Mucosa of descending colon (tissue), 3 donors: ENCODE results near the gene KCNK15. TPM values are rescaled to one million over a fixed set of nuclear protein-coding genes. Genes with fewer than 3 reads are reported as not detected.

Source experiments
- ATAC-seq: fragments of 200-7000 bp; cut with Tn5 transposase; one replicate; pipeline ENCODE4 v1.9.1; 2020; ENCODE audit warnings: mild to moderate bottlenecking, moderate library complexity
- DNase-seq, 3 donors: peaks; one replicate each; pipeline ENCODE4 v3.0.0-alpha.2; 2020
- H3K36me3 ChIP-seq: fragments of 200-600 bp; one replicate; pipeline ENCODE4 v1.8.0; 2021; ENCODE audit warnings: low read depth, mild to moderate bottlenecking
- H3K4me1 ChIP-seq: fragments of 200-600 bp; one replicate; pipeline ENCODE4 v1.8.0; 2021; ENCODE audit warnings: low read depth, mild to moderate bottlenecking
- H3K4me3 ChIP-seq: fragments of 200-600 bp; one replicate; pipeline ENCODE4 v1.8.0; 2021; ENCODE audit warnings: mild to moderate bottlenecking
- H3K9me3 ChIP-seq: fragments of 200-600 bp; one replicate; pipeline ENCODE4 v1.8.0; 2021; ENCODE audit warnings: mild to moderate bottlenecking
- CTCF ChIP-seq: fragments of 200-600 bp; IDR thresholded peaks from one replicate; pipeline ENCODE4 v1.8.0; 2022; ENCODE audit warnings: antibody characterized with exemption, mild to moderate bottlenecking
- intact Hi-C, 2 donors: fragments of 100-400 bp; cut with DNase I in 1 of 2; cut with micrococcal nuclease in 1 of 2; formaldehyde crosslinking; loops; one replicate each; pipeline versions ENCODE4 v1.11.0 to v1.11.1; 2022; cut with DNase I, micrococcal nuclease
- total RNA-seq, 3 donors: library from RNA; stranded (reverse); fragmentation: NEBNext Ultra II Directional in 2 of 3; extraction: Animal tissue kit (Norgen Biotek cat#: 25700) in 2 of 3; gene quantifications; one replicate each; pipeline versions ENCODE4 v1.2.1 to v1.2.4, GENCODE V29; 2021 to 2023
- donor health status: DM: no; HTN: no; CAD: no; lungs with moderate emphysema.
- donor health status: DM: no; HTN: no; CAD: no.
- donor health status: DM: no; HTN: yes; CAD: no.

The KCNK15 gene
- total RNA-seq, 3 donors from 2014 or later: 0.17 to 0.44 (median 0.43) TPM

DNA sequence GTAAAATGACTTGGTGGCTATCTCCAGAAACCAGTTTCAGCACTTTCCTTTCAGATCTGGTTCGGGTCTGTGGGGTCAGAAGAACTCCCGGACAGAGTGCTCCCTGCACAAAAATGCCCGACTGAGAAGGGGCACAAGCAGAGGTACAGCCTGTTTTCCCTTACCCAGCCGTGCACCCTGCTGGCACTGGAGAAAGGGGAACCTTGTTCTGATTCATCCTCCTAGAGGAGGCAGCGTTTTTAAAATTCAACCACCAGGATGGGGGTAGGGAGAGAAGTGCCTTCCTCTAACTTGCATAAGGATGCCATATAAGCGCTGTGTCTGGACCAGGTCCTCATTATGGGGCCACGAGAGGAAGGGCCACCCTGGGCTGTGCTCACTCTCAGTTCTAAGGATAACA, 47.1 kb downstream of the KCNK15 start:
- no peaks in the 10 kb centered on the region for H3K4me1 ChIP-seq
- DNase-seq (no peak), ATAC-seq (no peak)
- H3K4me3 ChIP-seq: no peak overlapping the region
- no peaks in the 10 kb centered on the region for H3K9me3 ChIP-seq
- intact Hi-C loops: no loop called here
- no peak for TF ChIP-seq CTCF
- no peaks in the 10 kb centered on the region for H3K36me3 ChIP-seq

DNA sequence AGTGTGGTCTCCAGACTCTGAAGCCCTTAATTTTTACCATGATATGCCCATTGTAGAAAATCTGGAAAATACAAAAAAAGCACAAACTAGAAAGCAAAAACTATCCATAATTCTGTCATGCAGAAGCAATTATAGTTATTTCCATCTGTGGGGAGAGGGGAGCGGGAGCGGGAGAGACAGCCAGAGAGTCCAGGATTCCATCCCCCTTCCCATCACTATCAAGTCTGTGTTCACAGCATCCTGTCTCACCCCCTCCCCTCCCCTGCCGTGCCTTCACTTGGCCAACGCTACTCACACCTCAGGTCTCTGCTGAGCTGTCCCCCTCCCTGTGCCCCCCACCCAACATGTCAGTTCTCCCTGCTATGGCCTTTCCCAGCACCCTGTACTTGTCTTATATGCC, 50.2 kb downstream of the KCNK15 start:
- no peaks in the 10 kb centered on the region for H3K9me3 ChIP-seq
- H3K4me3 ChIP-seq: no peak overlapping the region
- intact Hi-C loops: no loop called here
- H3K36me3 ChIP-seq: no peaks in the 10 kb centered on the region
- H3K4me1 ChIP-seq: no peaks in the 10 kb centered on the region
- ATAC-seq (no peak), DNase-seq (no peak)
- no peak for TF ChIP-seq CTCF

- peaks cover 2% of the 10 kb centered on the region for H3K4me1 ChIP-seq
- intact Hi-C loops: no loop called here
- no peak for TF ChIP-seq CTCF
- no peak for DNase-seq
- H3K9me3 ChIP-seq: no peaks in the 10 kb centered on the region
- no peak for ATAC-seq
- H3K36me3 ChIP-seq: no peaks in the 10 kb centered on the region
- no peak overlapping the region for H3K4me3 ChIP-seq
These were observed 50.6 kb downstream of the KCNK15 start for GRCh38 chr20:44796311-44796710.

GRCh38 chr20:44796758-44797457, 51.2 kb downstream of the KCNK15 start:
- ATAC-seq (no peak), DNase-seq (no peak)
- H3K36me3 ChIP-seq: no peaks in the 10 kb centered on the region
- peaks cover 3% of the 10 kb centered on the region for H3K4me1 ChIP-seq
- no peak for TF ChIP-seq CTCF
- intact Hi-C loops: no loop called here
- H3K4me3 ChIP-seq: no peak overlapping the region
- H3K9me3 ChIP-seq: no peaks in the 10 kb centered on the region

- no peak for TF ChIP-seq CTCF
- Histone ChIP-seq H3K9me3 (no peaks in the 10 kb centered on the region), H3K4me3 (no peak overlapping the region), H3K4me1 (peaks cover 3% of the 10 kb centered on the region), H3K36me3 (no peaks in the 10 kb centered on the region)
- intact Hi-C loops: no loop called here
- ATAC-seq (no peak), DNase-seq (no peak)
These were observed 54.0 kb downstream of the KCNK15 start for GRCh38 chr20:44799691-44800090.
